Renal cortical epithelial cell (primary cell): ENCODE results near the gene VPS13C. TPM values are rescaled to one million over a fixed set of nuclear protein-coding genes. Genes with fewer than 3 reads are reported as not detected.

Source experiments
- DNase-seq: peaks from one replicate; pipeline ENCODE4 v3.0.0-alpha.2; 2011; ENCODE audit warnings: low read depth
- total RNA-seq: library from RNA; depleted of rRNA; stranded (reverse); fragments of >200 nt; gene quantifications from 2 replicates; pipeline ENCODE4 v1.2.3, GENCODE V29; 2014

VPS13C gene
- total RNA-seq, 1 donor from 2014 or later, result 117 TPM

GRCh38 chr15:61935493-61935892 lies 124.8 kb downstream of the VPS13C start:
- DNase-seq, result no peak

GRCh38 chr15:61929452-61929851 lies 130.8 kb downstream of the VPS13C start:
- no peak for DNase-seq

GRCh38 chr15:61923173-61923572 lies 137.1 kb downstream of the VPS13C start:
- DNase-seq, result no peak

- DNase-seq, result peak; percentile 12
Observed at GRCh38 chr15:61921093-61921492, 139.2 kb downstream of the VPS13C start.

DNA sequence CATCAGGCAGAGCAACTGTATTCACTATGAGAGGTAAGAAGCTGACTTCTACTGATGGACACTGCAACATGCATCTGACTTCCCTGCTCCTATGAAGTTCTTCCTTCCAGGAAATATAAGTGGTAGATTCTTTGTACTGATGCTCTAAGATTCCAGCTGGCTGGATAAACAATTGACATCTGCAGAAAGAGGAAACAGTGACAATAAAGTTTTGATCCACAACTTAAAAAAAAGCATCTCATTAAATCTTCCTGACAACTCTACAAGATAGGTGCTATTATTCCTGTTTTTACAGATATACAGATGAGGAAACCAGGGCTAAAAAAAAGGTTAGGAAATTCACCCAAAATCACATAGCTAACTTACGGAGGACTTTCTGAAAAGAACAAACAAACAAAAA lies 142.8 kb downstream of the VPS13C start:
- no peak for DNase-seq

DNA sequence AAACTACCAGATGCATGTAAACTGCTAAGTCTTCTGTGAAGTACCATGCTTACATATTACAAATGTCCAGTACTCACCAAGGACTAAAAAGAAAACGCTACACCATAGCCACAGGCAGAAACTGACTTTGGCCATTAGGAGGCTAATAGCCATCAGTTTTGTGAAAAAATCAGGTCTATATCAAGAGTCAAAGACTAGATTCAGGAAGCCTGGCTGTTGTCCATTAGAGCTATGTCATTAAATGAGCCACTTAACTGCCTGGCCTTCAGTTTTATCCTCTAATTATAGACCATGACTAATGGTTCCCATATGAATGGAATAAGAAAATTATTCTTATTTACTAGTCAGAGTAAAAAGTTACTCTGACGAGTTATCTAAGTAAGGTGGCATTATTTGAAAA lies 144.1 kb downstream of the VPS13C start:
- no peak for DNase-seq

GRCh38 chr15:61915640-61916039 lies 144.6 kb downstream of the VPS13C start:
- DNase-seq, result no peak

DNA sequence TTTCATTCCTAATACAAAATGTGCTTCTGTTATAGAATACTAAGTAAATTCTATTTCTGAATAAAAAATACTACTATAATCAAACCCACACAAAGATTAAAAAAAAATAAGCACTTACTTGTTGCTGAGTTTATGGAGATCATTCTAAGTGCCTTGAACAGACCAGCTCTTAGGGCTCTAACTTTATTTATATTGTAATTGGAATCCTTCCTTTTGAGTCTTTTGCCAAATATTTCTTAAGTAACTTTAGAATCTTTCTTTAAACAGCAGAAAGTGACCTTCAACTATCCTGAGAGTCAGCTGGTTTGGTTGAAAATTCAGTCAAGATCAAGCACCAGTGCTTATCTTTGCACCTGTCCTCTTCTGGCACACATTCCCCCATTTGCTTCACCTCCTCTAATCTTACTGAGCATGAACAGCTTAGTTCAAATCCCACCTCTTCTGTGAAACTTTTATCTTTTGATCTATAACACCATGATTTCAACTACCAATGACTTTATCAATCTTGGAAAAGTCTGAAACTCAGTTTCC lies 149.3 kb downstream of the VPS13C start:
- DNase-seq, result no peak

DNA sequence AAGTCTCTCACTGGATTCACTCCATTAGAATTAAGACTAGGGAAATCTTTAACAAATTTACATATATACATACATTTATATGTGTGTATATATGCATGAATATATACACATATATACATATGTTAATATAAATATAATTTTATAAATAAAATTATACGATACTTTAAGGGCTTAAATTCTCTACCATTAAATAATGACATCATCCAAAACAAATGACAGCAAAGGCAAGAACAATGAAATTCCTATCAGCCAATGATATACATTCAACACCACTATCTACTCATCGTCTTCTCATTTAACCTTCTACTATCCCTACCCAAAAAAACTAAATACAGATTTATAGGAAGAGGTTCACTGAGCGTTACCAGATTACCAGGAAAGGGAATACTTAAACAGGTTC lies 152.0 kb downstream of the VPS13C start:
- no peak for DNase-seq

- no peak for DNase-seq
Observed at GRCh38 chr15:61907753-61908086, 152.5 kb downstream of the VPS13C start.

DNA sequence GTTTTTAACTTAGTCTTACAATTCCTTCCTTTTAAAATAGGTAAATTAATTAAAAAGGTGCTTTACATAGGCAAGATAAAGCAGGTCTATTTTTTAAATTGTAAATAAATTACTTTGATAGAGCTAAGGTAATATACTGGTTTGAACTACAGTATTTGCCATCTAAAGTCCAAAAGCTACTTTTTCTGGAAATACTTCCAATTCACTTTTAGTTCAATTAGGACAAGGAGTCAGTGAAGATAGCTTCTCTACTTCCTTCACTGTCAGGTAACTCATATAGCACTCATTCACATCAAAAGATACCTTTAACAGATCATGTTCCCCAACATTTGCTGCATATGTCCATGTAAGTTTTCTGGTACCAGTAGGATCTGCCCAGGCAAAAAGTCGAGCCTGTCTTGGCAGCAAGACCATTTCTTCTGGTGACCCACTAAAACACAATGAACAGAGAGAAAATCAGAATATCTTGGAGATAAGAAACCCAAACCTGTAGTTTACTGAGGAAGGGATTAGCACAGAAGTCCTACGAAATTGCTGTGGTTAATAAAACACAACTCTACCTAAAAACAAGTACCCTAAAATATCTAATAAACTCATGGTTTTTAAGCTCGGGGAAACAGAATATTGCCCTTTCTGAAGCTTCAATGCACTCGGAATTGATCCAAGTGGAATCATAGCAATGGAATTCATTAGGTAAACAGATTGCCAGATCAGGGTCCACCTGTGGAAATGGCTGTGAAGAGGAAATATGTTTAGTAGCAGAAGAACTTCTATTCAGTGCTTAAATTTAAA lies 153.1 kb downstream of the VPS13C start:
- DNase-seq, result peak; percentile 11

GRCh38 chr15:61893146-61893545 lies 167.1 kb downstream of the VPS13C start:
- DNase-seq, result no peak

GRCh38 chr15:61892140-61892539 lies 168.1 kb downstream of the VPS13C start:
- DNase-seq, result no peak

- no peak for DNase-seq
Observed at GRCh38 chr15:61890106-61890505, 170.1 kb downstream of the VPS13C start.

- DNase-seq, result peak; percentile 21
Observed at GRCh38 chr15:61889706-61890105, 170.5 kb downstream of the VPS13C start.

- no peak for DNase-seq
Observed at GRCh38 chr15:61888074-61888780, 172.0 kb downstream of the VPS13C start.

GRCh38 chr15:61880084-61880483 lies 180.2 kb downstream of the VPS13C start:
- peak; percentile 58 for DNase-seq

DNA sequence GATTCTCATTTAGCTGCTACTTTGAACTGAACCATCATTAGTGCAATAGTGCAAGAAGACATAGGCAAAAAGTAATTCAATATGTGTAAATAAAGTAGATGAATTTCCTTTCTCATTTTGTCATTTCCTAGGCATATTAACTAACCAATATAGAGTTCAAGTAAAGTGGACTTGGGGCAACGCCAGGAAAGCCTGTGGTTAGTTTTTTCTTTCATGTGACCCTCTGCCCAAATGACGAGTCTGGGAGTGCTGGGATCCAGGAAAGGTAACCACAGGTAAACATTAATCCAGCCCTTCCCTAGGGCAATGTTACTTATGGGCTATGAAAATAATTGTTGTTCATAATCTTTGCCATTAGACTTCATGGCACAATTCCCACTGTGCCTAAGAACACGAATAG lies 181.0 kb downstream of the VPS13C start:
- DNase-seq, result peak; percentile 91

DNA sequence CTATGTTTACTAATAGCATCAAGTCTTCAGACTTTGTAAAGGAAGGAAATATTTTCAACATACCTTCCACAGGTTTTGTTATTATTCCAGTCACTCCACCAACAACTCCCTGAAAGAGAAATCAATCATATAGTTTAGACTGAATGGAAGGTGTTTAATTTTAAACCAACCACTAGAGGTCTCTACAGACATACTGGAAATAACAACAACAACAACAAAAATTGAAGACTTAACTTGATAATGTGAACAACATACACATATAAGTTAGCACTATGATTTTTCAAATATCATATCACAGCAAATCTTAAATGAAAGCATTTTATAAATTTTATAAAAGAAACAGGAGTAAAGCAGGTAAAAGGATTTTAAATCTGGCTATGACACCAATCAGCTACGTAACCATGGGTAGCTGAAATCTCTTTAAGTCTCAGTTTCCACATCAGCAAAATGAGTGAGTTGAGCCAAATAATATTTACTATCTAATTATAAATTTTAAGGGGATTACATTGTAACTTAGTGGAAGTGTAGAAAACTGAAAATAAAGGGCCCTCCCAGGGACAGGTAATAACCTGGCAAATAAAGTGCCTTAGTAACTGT lies 188.2 kb downstream of the VPS13C start:
- peak; percentile 57 for DNase-seq

DNA sequence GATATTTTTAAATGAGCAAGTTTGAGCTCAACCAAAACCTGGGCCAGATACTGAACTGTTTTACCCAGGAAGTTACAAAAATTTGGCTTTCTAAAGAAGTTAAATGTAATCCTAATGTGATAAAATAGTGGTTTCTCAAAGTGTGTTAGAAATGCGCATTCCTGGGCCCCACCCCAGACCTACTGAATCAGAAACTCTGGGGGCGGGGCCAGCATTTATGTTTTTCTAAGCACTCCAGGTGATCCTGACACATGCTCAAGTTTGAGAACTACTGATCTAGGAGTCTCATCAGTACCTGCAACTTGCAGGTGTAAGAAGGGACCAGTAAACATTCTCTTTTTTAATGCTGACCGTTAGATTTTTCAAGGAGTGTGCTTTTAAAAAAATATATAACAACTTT lies 190.6 kb downstream of the VPS13C start:
- DNase-seq, result peak; percentile 7

GRCh38 chr15:61861962-61862361 lies 198.3 kb downstream of the VPS13C start:
- no peak for DNase-seq

GRCh38 chr15:61857169-61857829 lies 202.9 kb downstream of the VPS13C start:
- DNase-seq, result no peak
